ENCODE measurements around the gene ETFA. TPM values are rescaled to one million over a fixed set of nuclear protein-coding genes. Genes with fewer than 3 reads are reported as not detected.
"Not testable (repeated sequence)": the region's sequence is repeated elsewhere in the genome, so short reads cannot be mapped to it uniquely, and the experiment has no call there.

Gene ETFA
- total RNA-seq, 1 donor from 2014 or later: 68.7 TPM

DNA sequence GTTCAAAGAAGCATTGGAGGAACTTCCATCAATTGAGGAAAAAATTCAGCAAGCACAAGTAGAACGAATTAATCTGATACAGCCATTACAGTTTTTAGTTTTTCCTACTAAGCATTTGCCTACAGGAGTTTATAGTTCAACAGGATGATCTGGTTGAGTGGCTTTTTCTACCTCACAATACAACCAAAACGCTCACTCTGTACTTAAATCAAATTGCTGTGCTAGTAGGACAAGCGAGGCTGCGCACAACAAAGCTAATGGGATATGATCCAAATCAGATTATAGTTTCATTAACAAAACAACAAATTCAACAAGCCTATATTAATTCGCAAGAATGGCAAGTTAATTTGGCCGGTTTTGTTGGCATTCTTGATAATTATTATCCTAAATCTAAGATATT lies 44.2 kb downstream of the ETFA start:
- H3K4me3 ChIP-seq (ENCODE audit: low read depth, low read length): no peak overlapping the region
- no peaks in the 10 kb centered on the region for H3K27me3 ChIP-seq (ENCODE audit: control insufficient read depth, insufficient read depth, low read length)
- DNase-seq (ENCODE audit: low read depth): no peak
- peaks cover 1% of the 10 kb centered on the region for H3K36me3 ChIP-seq (ENCODE audit: control insufficient read depth, insufficient read depth, low read length)
- TF ChIP-seq, protein P1, sequence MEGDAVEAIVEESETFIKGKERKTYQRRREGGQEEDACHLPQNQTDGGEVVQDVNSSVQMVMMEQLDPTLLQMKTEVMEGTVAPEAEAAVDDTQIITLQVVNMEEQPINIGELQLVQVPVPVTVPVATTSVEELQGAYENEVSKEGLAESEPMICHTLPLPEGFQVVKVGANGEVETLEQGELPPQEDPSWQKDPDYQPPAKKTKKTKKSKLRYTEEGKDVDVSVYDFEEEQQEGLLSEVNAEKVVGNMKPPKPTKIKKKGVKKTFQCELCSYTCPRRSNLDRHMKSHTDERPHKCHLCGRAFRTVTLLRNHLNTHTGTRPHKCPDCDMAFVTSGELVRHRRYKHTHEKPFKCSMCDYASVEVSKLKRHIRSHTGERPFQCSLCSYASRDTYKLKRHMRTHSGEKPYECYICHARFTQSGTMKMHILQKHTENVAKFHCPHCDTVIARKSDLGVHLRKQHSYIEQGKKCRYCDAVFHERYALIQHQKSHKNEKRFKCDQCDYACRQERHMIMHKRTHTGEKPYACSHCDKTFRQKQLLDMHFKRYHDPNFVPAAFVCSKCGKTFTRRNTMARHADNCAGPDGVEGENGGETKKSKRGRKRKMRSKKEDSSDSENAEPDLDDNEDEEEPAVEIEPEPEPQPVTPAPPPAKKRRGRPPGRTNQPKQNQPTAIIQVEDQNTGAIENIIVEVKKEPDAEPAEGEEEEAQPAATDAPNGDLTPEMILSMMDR (IDR thresholded peaks at IDR 0.05; ENCODE audit: insufficient read depth, low read length, poor library complexity, severe bottlenecking): no peak

DNA sequence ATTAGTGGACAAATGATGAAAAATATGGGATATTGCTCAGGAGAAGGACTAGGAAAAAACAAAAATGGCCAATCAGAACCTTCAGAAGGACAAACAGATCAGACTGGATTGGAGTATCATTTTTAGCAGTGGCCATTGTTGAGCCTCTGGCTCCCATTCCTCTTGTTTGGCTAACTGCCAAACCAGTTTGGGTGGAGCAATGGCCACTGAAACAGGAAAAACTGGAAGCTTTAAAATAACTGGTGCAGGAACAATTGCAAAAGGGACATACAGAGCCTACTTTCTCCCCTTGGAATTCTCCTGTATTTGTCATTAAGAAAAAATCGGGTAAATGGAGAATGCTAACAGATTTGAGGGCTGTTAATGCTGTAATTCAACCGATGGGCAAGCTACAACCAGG lies 45.5 kb downstream of the ETFA start:
- not testable (repeated sequence) for H3K36me3 ChIP-seq (ENCODE audit: control insufficient read depth, insufficient read depth, low read length); H3K4me3 ChIP-seq (ENCODE audit: low read depth, low read length); DNase-seq (ENCODE audit: low read depth); H3K27me3 ChIP-seq (ENCODE audit: control insufficient read depth, insufficient read depth, low read length)

DNA sequence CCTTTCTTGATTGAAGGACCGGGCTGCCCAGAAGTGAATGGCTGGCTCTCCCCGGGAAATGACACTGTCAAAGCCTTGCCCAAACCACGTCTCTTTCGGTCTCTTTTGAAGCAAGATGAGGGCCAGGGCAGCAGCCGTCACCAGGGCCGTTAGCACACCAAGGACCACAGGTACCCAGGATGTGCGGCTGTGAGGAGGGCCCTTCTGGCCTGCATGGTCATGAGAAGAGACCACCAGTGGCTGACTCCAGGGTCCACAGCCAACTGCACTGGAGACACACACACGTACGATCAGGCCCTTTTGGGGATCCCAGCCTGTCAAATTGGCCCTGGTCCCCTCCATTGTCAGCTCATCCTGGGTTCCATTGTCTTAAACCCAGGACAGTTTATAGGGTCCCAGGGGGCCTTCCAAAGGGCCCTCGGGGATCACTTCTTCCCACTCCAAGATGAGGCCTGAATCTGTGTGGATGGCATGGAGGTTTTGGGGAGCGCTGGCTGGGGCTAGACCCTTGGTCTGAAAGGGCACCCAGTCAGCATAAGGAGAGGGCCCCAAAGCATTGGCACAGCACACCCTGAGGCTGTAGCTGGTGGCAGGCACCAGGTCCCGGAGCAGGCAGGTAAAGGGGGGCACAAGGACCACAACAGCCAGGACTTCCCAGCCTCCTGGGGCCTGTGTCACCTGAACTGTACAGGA lies 50.9 kb downstream of the ETFA start:
- H3K27me3 ChIP-seq (ENCODE audit: control insufficient read depth, insufficient read depth, low read length): no peaks in the 10 kb centered on the region
- no peak overlapping the region for H3K4me3 ChIP-seq (ENCODE audit: low read depth, low read length)
- H3K36me3 ChIP-seq (ENCODE audit: control insufficient read depth, insufficient read depth, low read length): peaks cover 1% of the 10 kb centered on the region
- TF ChIP-seq, protein P1 (IDR thresholded peaks at IDR 0.05; ENCODE audit: insufficient read depth, low read length, poor library complexity, severe bottlenecking): no peak
- DNase-seq (ENCODE audit: low read depth): no peak

DNA sequence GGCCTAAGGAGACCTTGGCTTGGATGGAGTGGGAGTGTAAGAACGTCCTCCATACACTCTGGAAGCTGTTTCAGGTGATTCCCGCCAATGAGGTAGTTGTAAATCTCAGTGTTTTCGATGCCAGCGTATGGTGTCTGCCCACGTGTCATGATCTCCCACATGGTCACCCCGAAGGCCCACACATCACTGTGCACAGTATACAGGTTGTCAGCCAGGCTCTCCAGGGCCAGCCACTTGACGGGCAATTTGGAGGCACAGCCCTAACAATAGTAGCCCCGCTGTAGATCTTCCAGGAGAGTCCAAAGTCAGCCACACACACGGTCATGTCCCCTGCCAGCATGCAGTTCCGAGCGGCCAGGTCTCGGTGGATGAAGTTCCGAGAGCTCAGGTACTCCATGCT lies 51.9 kb downstream of the ETFA start:
- no peaks in the 10 kb centered on the region for H3K27me3 ChIP-seq (ENCODE audit: control insufficient read depth, insufficient read depth, low read length)
- DNase-seq (ENCODE audit: low read depth): no peak
- TF ChIP-seq, protein P1 (IDR thresholded peaks at IDR 0.05; ENCODE audit: insufficient read depth, low read length, poor library complexity, severe bottlenecking): no peak
- H3K4me3 ChIP-seq (ENCODE audit: low read depth, low read length): no peak overlapping the region
- H3K36me3 ChIP-seq (ENCODE audit: control insufficient read depth, insufficient read depth, low read length): peaks cover 1% of the 10 kb centered on the region

DNA sequence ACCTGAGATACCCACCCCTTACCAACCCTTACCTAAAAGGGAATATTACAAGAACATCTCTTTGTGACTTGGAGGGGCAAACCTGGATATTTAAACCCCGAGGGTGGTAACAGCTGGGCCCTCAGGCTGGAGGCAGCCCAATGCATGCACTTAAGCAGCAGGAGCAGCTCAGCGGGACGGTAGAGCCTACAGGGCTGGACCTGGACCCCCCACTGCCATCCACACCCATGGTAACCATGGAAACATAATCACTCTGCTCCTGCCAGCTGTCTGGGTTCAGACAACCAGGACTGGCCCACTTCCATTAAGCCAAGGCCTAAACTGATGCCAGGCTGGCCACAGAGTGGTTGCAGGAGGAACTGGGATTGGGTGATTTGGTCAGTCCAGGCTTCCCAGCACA lies 52.8 kb downstream of the ETFA start:
- Histone ChIP-seq H3K36me3 (ENCODE audit: control insufficient read depth, insufficient read depth, low read length) (peaks cover 1% of the 10 kb centered on the region), H3K27me3 (ENCODE audit: control insufficient read depth, insufficient read depth, low read length) (no peaks in the 10 kb centered on the region), H3K4me3 (ENCODE audit: low read depth, low read length) (no peak overlapping the region)
- TF ChIP-seq, protein P1 (IDR thresholded peaks at IDR 0.05; ENCODE audit: insufficient read depth, low read length, poor library complexity, severe bottlenecking): no peak
- DNase-seq (ENCODE audit: low read depth): no peak

DNA sequence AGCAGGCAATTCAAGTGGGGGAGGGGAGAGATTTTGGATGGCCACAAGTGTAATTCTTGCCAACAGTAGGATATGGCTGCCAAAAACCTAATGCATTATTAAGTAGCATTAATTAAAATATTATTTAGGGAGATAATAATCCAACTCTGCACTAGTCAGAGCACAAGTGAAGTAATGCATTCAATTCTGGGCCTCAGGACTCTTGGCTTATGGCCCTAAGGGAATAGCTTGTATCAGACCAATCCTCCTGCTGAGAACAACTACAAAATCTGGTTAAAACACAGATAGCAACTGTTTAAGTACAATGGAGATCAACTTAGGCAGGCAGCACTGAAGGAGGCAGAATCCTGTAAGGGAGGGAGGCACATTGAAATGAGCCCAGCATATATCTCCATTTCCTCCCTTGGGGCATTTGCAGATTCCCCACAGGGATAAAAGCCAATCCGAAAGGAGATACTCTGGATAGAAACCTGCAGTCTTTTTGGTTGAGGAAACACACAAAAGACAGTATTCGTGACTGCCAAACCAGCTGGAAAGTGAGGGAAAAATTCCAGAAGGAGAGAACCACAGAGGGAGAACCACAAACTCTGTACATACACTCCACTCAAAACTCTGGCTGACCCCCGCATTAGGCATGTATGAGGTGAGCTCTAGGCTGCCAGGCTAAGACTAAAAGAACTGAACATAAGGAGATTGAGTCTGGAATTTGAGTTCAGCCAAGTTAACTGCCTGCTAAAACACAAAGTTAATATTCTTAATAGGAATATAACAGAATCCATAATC lies 57.4 kb downstream of the ETFA start:
- H3K36me3 ChIP-seq (ENCODE audit: control insufficient read depth, insufficient read depth, low read length): peaks cover 1% of the 10 kb centered on the region
- H3K4me3 ChIP-seq (ENCODE audit: low read depth, low read length): no peak overlapping the region
- DNase-seq (ENCODE audit: low read depth): no peak
- TF ChIP-seq, protein P1 (IDR thresholded peaks at IDR 0.05; ENCODE audit: insufficient read depth, low read length, poor library complexity, severe bottlenecking): no peak
- H3K27me3 ChIP-seq (ENCODE audit: control insufficient read depth, insufficient read depth, low read length): no peaks in the 10 kb centered on the region

All from kidney epithelial cell (primary cell).